Panc1 (cell line): Measurements from ENCODE around the gene JADE2. TPM values are rescaled to one million over a fixed set of nuclear protein-coding genes. Genes with fewer than 3 reads are reported as not detected.
A peak's percentile ranks its signal among the peaks of the same experiment; 100 is the strongest.

Experiments used
- ATAC-seq: fragments of 200-7000 bp; cut with Tn5 transposase; 2 replicates; pipeline ENCODE4 v1.9.1; 2020; ENCODE audit warnings: mild to moderate bottlenecking, moderate library complexity
- BruUV-seq: library from RNA; stranded (reverse); fragments of 400-500 nt; replicated peaks from 2 replicates; lab custom pipeline; 2021; lab: Mats Ljungman, UMichigan
- CTCF ChIA-PET: fragments of 300-600 bp; sonication (Branson Sonifier 250); formaldehyde crosslinking; loops from one replicate; lab custom pipeline; 2022; ENCODE audit warnings: antibody characterized with exemption; lab: Charles Lee
- POLR2A ChIA-PET: fragments of 300-600 bp; sonication (Branson Sonifier 250); formaldehyde crosslinking; loops from one replicate; lab custom pipeline; 2022; ENCODE audit warnings: antibody characterized with exemption; lab: Charles Lee
- DNase-seq: peaks from one replicate; pipeline ENCODE4 v3.0.0-alpha.2; 2010; ENCODE audit warnings: low read depth, low spot score
- H3K27ac ChIP-seq: 2 replicates; pipeline ENCODE4 v1.5.1; 2011; ENCODE audit warnings: mild to moderate bottlenecking, low read length, inconsistent platforms
- H3K27me3 ChIP-seq: fragments of 200-500 bp; sonication (Bioruptor generic); 2 replicates; pipeline ENCODE4 v1.6.0; 2014; ENCODE audit warnings: low read length, inconsistent platforms; ENCODE audit not compliant: control insufficient read depth, insufficient read depth
- H3K36me3 ChIP-seq: fragments of 200-500 bp; sonication (Bioruptor generic); 2 replicates; pipeline ENCODE4 v1.5.1; 2014; ENCODE audit warnings: inconsistent platforms, mild to moderate bottlenecking, low read length, moderate library complexity; ENCODE audit not compliant: control insufficient read depth, insufficient read depth
- H3K4me1 ChIP-seq: 2 replicates; pipeline ENCODE4 v1.5.1; 2011; ENCODE audit warnings: inconsistent platforms, mild to moderate bottlenecking, low read length, moderate library complexity; ENCODE audit not compliant: control insufficient read depth, insufficient read depth
- H3K4me3 ChIP-seq, 2 experiments: 2 replicates each; pipeline ENCODE4 v1.5.1; 2011 to 2012; ENCODE audit warnings: low read depth in 2 of 2, low read length in 2 of 2, mild to moderate bottlenecking in 2 of 2, inconsistent platforms in 1 of 2, moderate library complexity in 1 of 2
- H3K9me3 ChIP-seq: fragments of 200-500 bp; sonication (Bioruptor generic); 2 replicates; pipeline ENCODE4 v1.5.1; 2014; ENCODE audit warnings: low read depth, mild to moderate bottlenecking, inconsistent platforms, low read length, moderate library complexity; ENCODE audit not compliant: control insufficient read depth, insufficient read depth
- POLR2AphosphoS5 ChIP-seq: IDR thresholded peaks from 2 replicates; pipeline ENCODE4 v1.6.1; 2012; ENCODE audit warnings: mild to moderate bottlenecking, low read depth, low read length, moderate library complexity
- SIN3A ChIP-seq: IDR thresholded peaks from 2 replicates; pipeline ENCODE4 v1.6.1; 2012; ENCODE audit warnings: low read depth, mild to moderate bottlenecking, low read length, moderate library complexity, borderline replicate concordance; ENCODE audit not compliant: insufficient read depth
- TCF7L2 ChIP-seq: IDR thresholded peaks from 2 replicates; pipeline ENCODE4 v1.6.1; 2011; ENCODE audit warnings: mild to moderate bottlenecking, low read depth, low read length, inconsistent platforms
- in situ Hi-C: cut with HindIII; loops from 2 replicates; pipeline ENCODE4 v1.10.0; 2016; ENCODE audit warnings: low sequenced_read_pairs, low pct_unique_long_range_greater_than_20kb
- intact Hi-C: fragments of 100-400 bp; cut with micrococcal nuclease; formaldehyde crosslinking; loops from one replicate; pipeline ENCODE4 v1.10.0; 2022; ENCODE audit not compliant: unreplicated experiment
- total RNA-seq: library from RNA; stranded (reverse); gene quantifications from one replicate; pipeline ENCODE4 v1.2.1, GENCODE V29; 2021; ENCODE audit not compliant: unreplicated experiment
- TF ChIP-seq, protein P1 (sequence below): fragments of 450-650 bp; IDR thresholded peaks from 2 replicates; pipeline ENCODE4 v1.5.1; 2017; ENCODE audit warnings: mild to moderate bottlenecking
- TF ChIP-seq, protein P2 (sequence below), 2 experiments: IDR thresholded peaks; 2 replicates each; pipeline ENCODE4 v1.6.1; 2011 to 2012; ENCODE audit warnings: low read depth in 2 of 2, control low read depth in 1 of 2, low read length in 1 of 2, mild to moderate bottlenecking in 1 of 2, moderate library complexity in 1 of 2; ENCODE audit not compliant: insufficient read depth in 1 of 2

JADE2 gene
- total RNA-seq, 1 experiment from 2014 or later = 80.0 TPM

DNA sequence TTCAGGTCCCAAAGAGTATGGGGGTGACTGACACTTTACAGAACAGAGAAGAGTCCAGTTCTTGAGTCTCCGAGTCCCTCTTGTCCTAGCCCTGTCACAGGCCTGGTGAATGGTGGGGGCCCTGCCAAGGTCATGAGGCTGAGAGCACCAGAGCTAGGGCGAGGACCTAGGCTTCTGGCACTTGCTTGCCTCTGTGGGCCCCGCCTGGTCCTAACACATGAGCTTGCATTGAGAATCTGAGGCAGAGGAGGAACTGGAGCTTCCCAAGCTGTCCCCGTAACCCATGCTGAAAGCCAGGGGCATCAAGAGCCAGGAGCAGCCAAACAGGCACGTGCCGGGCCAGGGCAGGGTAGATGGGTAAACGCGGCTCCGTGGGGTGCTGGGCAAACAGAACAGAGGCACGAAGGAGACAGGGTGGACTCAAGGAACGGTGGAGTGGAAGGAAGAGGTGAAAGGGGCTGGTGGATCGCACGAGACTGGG is 41.3 kb downstream of the JADE2 start:
- no peak overlapping the region for H3K27ac ChIP-seq
- H3K4me1 ChIP-seq = peaks cover 18% of the 10 kb centered on the region
- ChIA-PET CTCF (interaction anchor here (0.8 kb wide), 1 partner anchor 20 kb away, joined by 3 read pairs; no protein-coding TSS in a partner anchor), POLR2A (no interaction called here)
- no peak for ATAC-seq
- BruUV-seq = no TSS peak
- intact Hi-C loops = no loop called here
- peaks cover 4% of the 10 kb centered on the region for H3K36me3 ChIP-seq
- DNase-seq = no peak
- in situ Hi-C loops = no loop called here
- H3K4me3 ChIP-seq = no peak overlapping the region
- H3K9me3 ChIP-seq = no peaks in the 10 kb centered on the region
- no peaks in the 10 kb centered on the region for H3K27me3 ChIP-seq
- TF ChIP-seq TCF7L2 = no peak
- TF ChIP-seq POLR2AphosphoS5 = no peak
- TF ChIP-seq, protein P1, sequence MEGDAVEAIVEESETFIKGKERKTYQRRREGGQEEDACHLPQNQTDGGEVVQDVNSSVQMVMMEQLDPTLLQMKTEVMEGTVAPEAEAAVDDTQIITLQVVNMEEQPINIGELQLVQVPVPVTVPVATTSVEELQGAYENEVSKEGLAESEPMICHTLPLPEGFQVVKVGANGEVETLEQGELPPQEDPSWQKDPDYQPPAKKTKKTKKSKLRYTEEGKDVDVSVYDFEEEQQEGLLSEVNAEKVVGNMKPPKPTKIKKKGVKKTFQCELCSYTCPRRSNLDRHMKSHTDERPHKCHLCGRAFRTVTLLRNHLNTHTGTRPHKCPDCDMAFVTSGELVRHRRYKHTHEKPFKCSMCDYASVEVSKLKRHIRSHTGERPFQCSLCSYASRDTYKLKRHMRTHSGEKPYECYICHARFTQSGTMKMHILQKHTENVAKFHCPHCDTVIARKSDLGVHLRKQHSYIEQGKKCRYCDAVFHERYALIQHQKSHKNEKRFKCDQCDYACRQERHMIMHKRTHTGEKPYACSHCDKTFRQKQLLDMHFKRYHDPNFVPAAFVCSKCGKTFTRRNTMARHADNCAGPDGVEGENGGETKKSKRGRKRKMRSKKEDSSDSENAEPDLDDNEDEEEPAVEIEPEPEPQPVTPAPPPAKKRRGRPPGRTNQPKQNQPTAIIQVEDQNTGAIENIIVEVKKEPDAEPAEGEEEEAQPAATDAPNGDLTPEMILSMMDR = no peak
- no peak for TF ChIP-seq SIN3A
- TF ChIP-seq, protein P2, sequence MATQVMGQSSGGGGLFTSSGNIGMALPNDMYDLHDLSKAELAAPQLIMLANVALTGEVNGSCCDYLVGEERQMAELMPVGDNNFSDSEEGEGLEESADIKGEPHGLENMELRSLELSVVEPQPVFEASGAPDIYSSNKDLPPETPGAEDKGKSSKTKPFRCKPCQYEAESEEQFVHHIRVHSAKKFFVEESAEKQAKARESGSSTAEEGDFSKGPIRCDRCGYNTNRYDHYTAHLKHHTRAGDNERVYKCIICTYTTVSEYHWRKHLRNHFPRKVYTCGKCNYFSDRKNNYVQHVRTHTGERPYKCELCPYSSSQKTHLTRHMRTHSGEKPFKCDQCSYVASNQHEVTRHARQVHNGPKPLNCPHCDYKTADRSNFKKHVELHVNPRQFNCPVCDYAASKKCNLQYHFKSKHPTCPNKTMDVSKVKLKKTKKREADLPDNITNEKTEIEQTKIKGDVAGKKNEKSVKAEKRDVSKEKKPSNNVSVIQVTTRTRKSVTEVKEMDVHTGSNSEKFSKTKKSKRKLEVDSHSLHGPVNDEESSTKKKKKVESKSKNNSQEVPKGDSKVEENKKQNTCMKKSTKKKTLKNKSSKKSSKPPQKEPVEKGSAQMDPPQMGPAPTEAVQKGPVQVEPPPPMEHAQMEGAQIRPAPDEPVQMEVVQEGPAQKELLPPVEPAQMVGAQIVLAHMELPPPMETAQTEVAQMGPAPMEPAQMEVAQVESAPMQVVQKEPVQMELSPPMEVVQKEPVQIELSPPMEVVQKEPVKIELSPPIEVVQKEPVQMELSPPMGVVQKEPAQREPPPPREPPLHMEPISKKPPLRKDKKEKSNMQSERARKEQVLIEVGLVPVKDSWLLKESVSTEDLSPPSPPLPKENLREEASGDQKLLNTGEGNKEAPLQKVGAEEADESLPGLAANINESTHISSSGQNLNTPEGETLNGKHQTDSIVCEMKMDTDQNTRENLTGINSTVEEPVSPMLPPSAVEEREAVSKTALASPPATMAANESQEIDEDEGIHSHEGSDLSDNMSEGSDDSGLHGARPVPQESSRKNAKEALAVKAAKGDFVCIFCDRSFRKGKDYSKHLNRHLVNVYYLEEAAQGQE (IDR thresholded peaks at IDR 0.05; ENCODE audit: insufficient read depth in 1 of 2, low read depth in 2 of 2, low read length in 1 of 2) = no peak

DNA sequence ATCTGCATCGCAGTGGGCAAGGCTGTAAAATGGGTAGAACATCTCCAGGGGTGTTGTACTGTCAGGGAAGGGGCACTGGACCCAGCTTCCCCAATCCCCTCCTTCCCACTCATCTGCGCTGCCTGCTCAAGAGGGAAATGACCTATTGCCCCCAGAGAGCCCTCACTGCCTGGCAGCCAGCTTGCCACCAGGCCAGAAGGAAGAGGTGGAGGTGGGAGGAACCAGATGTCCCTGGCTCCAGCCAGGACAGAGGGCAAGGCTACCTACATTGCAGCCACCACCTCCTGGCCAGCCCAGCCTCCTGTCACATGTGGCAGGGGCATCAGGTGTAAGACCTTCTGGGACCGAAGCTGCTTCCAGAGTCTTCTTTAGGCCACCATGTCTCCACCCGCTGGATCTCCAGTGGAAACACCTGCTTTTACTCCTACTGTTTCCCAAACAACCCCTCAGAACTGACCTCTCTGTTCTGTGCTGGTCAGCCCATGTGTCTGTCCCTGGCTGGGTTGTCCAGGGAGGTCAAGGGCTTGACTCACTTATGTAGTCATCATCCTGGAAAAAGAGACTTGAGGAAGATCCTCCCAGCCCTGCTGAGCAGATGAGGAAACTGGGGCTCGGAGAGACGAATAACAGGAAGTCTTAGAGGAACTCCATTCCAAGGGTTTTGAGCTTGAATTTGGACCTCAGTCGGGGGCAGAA is 42.3 kb downstream of the JADE2 start:
- peak; percentile 43 for ATAC-seq
- Histone ChIP-seq H3K36me3 (peaks cover under 1% of the 10 kb centered on the region), H3K27ac (no peak overlapping the region; the same call in 1 of the 2 replicates), H3K4me3 (no peak overlapping the region), H3K4me1 (peaks cover 18% of the 10 kb centered on the region), H3K9me3 (no peaks in the 10 kb centered on the region), H3K27me3 (no peaks in the 10 kb centered on the region)
- ChIA-PET POLR2A (interaction anchor here (0.8 kb wide), 1 partner anchor 534 kb away, joined by 4 read pairs; no protein-coding TSS in a partner anchor), CTCF (no interaction called here)
- intact Hi-C loops = no loop called here
- no peak for TF ChIP-seq SIN3A
- TF ChIP-seq, protein P2 (IDR thresholded peaks at IDR 0.05; ENCODE audit: insufficient read depth in 1 of 2, low read depth in 2 of 2, low read length in 1 of 2) = no peak
- TF ChIP-seq, protein P1 = no peak
- TF ChIP-seq TCF7L2 = no peak
- no peak for TF ChIP-seq POLR2AphosphoS5
- in situ Hi-C loops = no loop called here
- BruUV-seq = no TSS peak
- no peak for DNase-seq
